Chondrocyte (in vitro differentiated cells): ENCODE data around the gene FBXO30. TPM values are rescaled to one million over a fixed set of nuclear protein-coding genes. Genes with fewer than 3 reads are reported as not detected.

ENCODE experiments used
- DNase-seq: peaks from one replicate; pipeline ENCODE4 v3.0.0; 2021; ENCODE audit warnings: mixed read lengths, low spot score
- H3K27ac Mint-ChIP-seq: one replicate; pipeline ENCODE4 v1.8.0; 2021; ENCODE audit warnings: mild to moderate bottlenecking, moderate library complexity, mixed read lengths; ENCODE audit not compliant: unreplicated experiment
- H3K27me3 Mint-ChIP-seq: 2 replicates; pipeline ENCODE4 v1.8.0; 2021; ENCODE audit warnings: low read depth, mixed read lengths
- H3K36me3 Mint-ChIP-seq: 2 replicates; pipeline ENCODE4 v1.8.0; 2021; ENCODE audit warnings: low read depth, mixed read lengths
- H3K4me1 Mint-ChIP-seq: 2 replicates; pipeline ENCODE4 v1.8.0; 2021; ENCODE audit warnings: low read depth, mild to moderate bottlenecking, mixed read lengths
- H3K4me3 Mint-ChIP-seq: one replicate; pipeline ENCODE4 v1.8.0; 2021; ENCODE audit warnings: mild to moderate bottlenecking, moderate library complexity, mixed read lengths; ENCODE audit not compliant: unreplicated experiment
- H3K9me3 Mint-ChIP-seq: 2 replicates; pipeline ENCODE4 v1.8.0; 2021; ENCODE audit warnings: low read depth, mixed read lengths
- total RNA-seq: library from RNA; stranded (reverse); gene quantifications from 3 replicates; pipeline ENCODE4 v1.2.1, GENCODE V29; 2021
- TF ChIP-seq, protein P1 (sequence below): fragments of 200-600 bp; sonication (generic); IDR thresholded peaks from 2 replicates; pipeline ENCODE4 v1.5.0; 2021; ENCODE audit warnings: antibody characterized with exemption, mild to moderate bottlenecking, moderate library complexity

Gene FBXO30
- total RNA-seq, 1 donor from 2014 or later = 11.0 TPM

DNA sequence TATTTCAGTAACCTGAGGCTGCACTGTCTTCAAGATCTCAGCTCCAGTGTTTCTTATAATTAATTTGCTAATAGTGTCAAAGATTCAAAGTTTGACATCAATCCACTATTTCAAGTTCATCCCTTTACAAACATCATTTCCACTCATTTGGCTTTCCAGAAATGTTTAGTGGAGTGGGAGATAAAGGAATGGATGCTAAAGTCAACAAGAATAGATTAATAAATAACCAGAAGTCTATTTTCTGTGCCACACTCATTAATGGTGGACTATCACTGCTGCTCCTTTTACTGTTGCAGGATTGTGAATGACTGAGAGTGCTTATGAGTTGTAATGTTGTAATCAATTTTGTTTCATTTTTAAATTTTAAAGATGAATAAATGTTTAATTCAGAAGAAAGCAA, 50.9 kb downstream of the FBXO30 start:
- Mint-ChIP-seq H3K4me3 (no peak overlapping the region), H3K4me1 (no peaks in the 10 kb centered on the region), H3K36me3 (no peaks in the 10 kb centered on the region), H3K9me3 (no peaks in the 10 kb centered on the region), H3K27ac (no peak overlapping the region), H3K27me3 (no peaks in the 10 kb centered on the region)
- TF ChIP-seq, protein P1, sequence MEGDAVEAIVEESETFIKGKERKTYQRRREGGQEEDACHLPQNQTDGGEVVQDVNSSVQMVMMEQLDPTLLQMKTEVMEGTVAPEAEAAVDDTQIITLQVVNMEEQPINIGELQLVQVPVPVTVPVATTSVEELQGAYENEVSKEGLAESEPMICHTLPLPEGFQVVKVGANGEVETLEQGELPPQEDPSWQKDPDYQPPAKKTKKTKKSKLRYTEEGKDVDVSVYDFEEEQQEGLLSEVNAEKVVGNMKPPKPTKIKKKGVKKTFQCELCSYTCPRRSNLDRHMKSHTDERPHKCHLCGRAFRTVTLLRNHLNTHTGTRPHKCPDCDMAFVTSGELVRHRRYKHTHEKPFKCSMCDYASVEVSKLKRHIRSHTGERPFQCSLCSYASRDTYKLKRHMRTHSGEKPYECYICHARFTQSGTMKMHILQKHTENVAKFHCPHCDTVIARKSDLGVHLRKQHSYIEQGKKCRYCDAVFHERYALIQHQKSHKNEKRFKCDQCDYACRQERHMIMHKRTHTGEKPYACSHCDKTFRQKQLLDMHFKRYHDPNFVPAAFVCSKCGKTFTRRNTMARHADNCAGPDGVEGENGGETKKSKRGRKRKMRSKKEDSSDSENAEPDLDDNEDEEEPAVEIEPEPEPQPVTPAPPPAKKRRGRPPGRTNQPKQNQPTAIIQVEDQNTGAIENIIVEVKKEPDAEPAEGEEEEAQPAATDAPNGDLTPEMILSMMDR = no peak
- no peak for DNase-seq

DNA sequence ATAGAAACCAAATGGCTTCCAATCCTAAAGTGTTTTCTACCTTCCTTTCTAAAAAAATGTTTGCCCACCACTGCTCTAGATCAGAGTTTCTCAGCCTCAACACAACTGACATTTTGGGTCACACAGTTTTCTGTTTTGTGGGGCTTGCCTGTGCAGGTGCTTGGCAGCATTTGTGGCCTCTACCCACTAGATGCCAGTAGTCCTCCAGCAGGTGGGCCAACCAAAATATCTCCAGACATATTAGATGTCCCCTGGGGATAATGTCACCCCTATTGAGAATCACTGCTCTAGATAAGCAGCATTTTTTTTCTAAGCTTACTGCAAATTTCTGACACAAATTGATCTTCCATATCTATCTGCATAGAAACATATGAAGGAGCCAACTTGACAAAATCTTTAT, 53.0 kb downstream of the FBXO30 start:
- Mint-ChIP-seq H3K36me3 (no peaks in the 10 kb centered on the region), H3K27me3 (no peaks in the 10 kb centered on the region), H3K9me3 (no peaks in the 10 kb centered on the region), H3K4me1 (peaks cover 8% of the 10 kb centered on the region), H3K27ac (no peak overlapping the region), H3K4me3 (no peak overlapping the region)
- TF ChIP-seq, protein P1 = no peak
- DNase-seq = no peak

GRCh38 chr6:145758113-145758512, 56.5 kb downstream of the FBXO30 start:
- TF ChIP-seq, protein P1 = no peak
- no peaks in the 10 kb centered on the region for H3K27me3 Mint-ChIP-seq
- no peaks in the 10 kb centered on the region for H3K36me3 Mint-ChIP-seq
- H3K4me3 Mint-ChIP-seq = no peak overlapping the region
- peaks cover 20% of the 10 kb centered on the region for H3K4me1 Mint-ChIP-seq
- H3K27ac Mint-ChIP-seq = no peak overlapping the region
- H3K9me3 Mint-ChIP-seq = no peaks in the 10 kb centered on the region
- no peak for DNase-seq

DNA sequence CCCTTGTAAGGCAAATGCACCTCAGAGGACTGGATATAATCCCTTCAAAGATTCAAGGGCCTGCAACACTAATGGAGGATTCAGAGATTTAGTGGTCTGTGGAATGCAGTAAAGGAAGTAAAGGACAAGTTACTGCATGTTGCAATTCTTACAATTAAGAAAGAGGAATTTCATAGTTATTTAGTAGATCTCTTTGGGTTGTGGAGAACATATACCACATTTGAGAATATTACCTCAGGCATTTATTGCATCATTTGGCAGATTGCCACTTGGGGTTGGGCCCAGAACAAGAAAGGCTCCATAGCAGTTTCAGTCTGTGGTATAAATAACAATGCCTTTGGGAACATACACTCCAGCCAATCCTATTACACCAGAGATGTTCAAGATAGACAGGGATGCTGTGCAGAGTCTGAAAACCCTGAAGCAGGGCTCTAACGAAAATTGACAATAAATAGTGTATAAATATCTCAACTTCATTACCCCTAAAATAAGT, 58.4 kb downstream of the FBXO30 start:
- Mint-ChIP-seq H3K27me3 (no peaks in the 10 kb centered on the region), H3K36me3 (no peaks in the 10 kb centered on the region), H3K27ac (peak overlapping the region; percentile 45), H3K4me3 (no peak overlapping the region), H3K4me1 (peaks cover 20% of the 10 kb centered on the region), H3K9me3 (no peaks in the 10 kb centered on the region)
- TF ChIP-seq, protein P1 = no peak
- no peak for DNase-seq

DNA sequence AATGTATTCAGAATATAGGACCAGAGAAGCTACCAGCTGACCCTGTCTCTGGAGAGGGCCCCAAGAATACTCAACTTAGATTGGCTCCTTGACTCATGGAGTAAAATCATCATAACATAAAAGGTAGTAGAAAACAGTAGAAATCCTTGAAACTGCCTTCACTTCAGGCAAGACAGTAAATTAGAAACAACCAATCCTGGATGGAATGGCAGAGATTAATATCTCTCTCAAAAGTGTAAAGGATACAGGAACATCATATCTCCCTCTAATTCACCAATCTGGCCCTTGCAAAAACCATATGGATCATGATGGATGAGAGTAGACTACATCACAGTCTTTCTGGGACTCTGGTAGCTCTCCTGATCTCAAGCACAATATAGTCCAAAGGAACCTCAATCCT, 58.9 kb downstream of the FBXO30 start:
- H3K27ac Mint-ChIP-seq = peak overlapping the region; percentile 45
- H3K4me1 Mint-ChIP-seq = peaks cover 20% of the 10 kb centered on the region
- no peak overlapping the region for H3K4me3 Mint-ChIP-seq
- TF ChIP-seq, protein P1 = no peak
- H3K27me3 Mint-ChIP-seq = no peaks in the 10 kb centered on the region
- H3K9me3 Mint-ChIP-seq = no peaks in the 10 kb centered on the region
- H3K36me3 Mint-ChIP-seq = no peaks in the 10 kb centered on the region
- no peak for DNase-seq
